GM23338 (cell line): Measurements from ENCODE around the gene BLOC1S3. TPM values are rescaled to one million over a fixed set of nuclear protein-coding genes. Genes with fewer than 3 reads are reported as not detected.

ENCODE experiments used
- ATAC-seq: fragments of 200-7000 bp; cut with Tn5 transposase; 3 replicates; pipeline ENCODE4 v1.9.1; 2020
- DNase-seq: peaks from one replicate; pipeline ENCODE4 v3.0.0-alpha.2; 2015; ENCODE audit warnings: low spot score
- H2AFZ ChIP-seq: fragments of 200-600 bp; sonication (generic); 2 replicates; pipeline ENCODE4 v1.8.0; 2016; ENCODE audit warnings: antibody characterized with exemption, mild to moderate bottlenecking, moderate library complexity
- H3F3A ChIP-seq: fragments of 200-600 bp; sonication (generic); replicated peaks from 2 replicates; pipeline ENCODE4 v1.8.0; 2017; ENCODE audit warnings: antibody characterized with exemption, mixed run types, low read depth
- H3K27ac ChIP-seq: fragments of 200-600 bp; sonication (generic); 2 replicates; pipeline ENCODE4 v1.6.1; 2016; ENCODE audit warnings: low read depth
- H3K27me3 ChIP-seq: fragments of 200-600 bp; sonication (generic); 2 replicates; pipeline ENCODE4 v1.8.0; 2016; ENCODE audit warnings: mild to moderate bottlenecking, mixed run types, moderate library complexity; ENCODE audit not compliant: insufficient read depth
- H3K36me3 ChIP-seq: fragments of 200-600 bp; sonication (generic); 2 replicates; pipeline ENCODE4 v1.8.0; 2016; ENCODE audit warnings: mild to moderate bottlenecking; ENCODE audit not compliant: insufficient read depth
- H3K4me1 ChIP-seq: fragments of 200-600 bp; sonication (generic); 2 replicates; pipeline ENCODE4 v1.8.0; 2016; ENCODE audit warnings: mild to moderate bottlenecking, moderate library complexity; ENCODE audit not compliant: insufficient read depth
- H3K4me2 ChIP-seq: fragments of 200-600 bp; sonication (generic); 2 replicates; pipeline ENCODE4 v1.7.1; 2017; ENCODE audit warnings: mixed run types
- H3K4me3 ChIP-seq: fragments of 200-600 bp; sonication (generic); 2 replicates; pipeline ENCODE4 v1.6.1; 2016; ENCODE audit warnings: mixed run types
- H3K79me2 ChIP-seq: fragments of 200-600 bp; sonication (generic); replicated peaks from 2 replicates; pipeline ENCODE4 v1.8.0; 2017; ENCODE audit warnings: mild to moderate bottlenecking; ENCODE audit not compliant: insufficient read depth
- H3K9me2 ChIP-seq: fragments of 200-600 bp; sonication (generic); 2 replicates; pipeline ENCODE4 v1.8.0; 2017; ENCODE audit not compliant: insufficient read depth
- H4K20me1 ChIP-seq: fragments of 200-600 bp; sonication (generic); replicated peaks from 2 replicates; pipeline ENCODE4 v1.8.0; 2017; ENCODE audit warnings: mild to moderate bottlenecking; ENCODE audit not compliant: insufficient read depth
- H3K27ac Mint-ChIP-seq: 2 replicates; pipeline ENCODE4 v1.8.0; 2020; ENCODE audit warnings: inconsistent platforms, mild to moderate bottlenecking, moderate library complexity, mixed read lengths
- H3K27me3 Mint-ChIP-seq: 3 replicates; pipeline ENCODE4 v1.8.0; 2022; ENCODE audit warnings: low read depth, mild to moderate bottlenecking, moderate library complexity, mixed read lengths, inconsistent platforms; ENCODE audit not compliant: insufficient read depth, poor library complexity
- H3K36me3 Mint-ChIP-seq: 3 replicates; pipeline ENCODE4 v1.8.0; 2021; ENCODE audit warnings: low read depth, mild to moderate bottlenecking, inconsistent platforms, moderate library complexity, mixed read lengths
- H3K4me1 Mint-ChIP-seq: 3 replicates; pipeline ENCODE4 v1.8.0; 2020; ENCODE audit warnings: mild to moderate bottlenecking, inconsistent platforms, mixed read lengths
- H3K4me3 Mint-ChIP-seq: 3 replicates; pipeline ENCODE4 v1.8.0; 2021; ENCODE audit warnings: moderate library complexity, mild to moderate bottlenecking, inconsistent platforms, mixed read lengths
- H3K9me3 Mint-ChIP-seq: 3 replicates; pipeline ENCODE4 v1.8.0; 2020; ENCODE audit warnings: moderate library complexity, mild to moderate bottlenecking, inconsistent platforms, mixed read lengths
- CREB1 ChIP-seq: fragments of 250-450 bp; sonication (Bioruptor Pico); IDR thresholded peaks from 2 replicates; pipeline ENCODE4 v1.5.0; 2020; ENCODE audit warnings: low read depth, mild to moderate bottlenecking, moderate library complexity
- CTCF ChIP-seq, 2 experiments: fragments of 200-600 bp in 1 of 2; sonication (generic) in 1 of 2; conservative IDR thresholded peaks; 2 replicates each; pipeline versions ENCODE4 v1.5.1 to v1.6.1; 2016 to 2017; ENCODE audit warnings: antibody characterized with exemption in 2 of 2, low read depth in 2 of 2, mild to moderate bottlenecking in 2 of 2, moderate library complexity in 1 of 2
- EZH2 ChIP-seq: fragments of 200-600 bp; sonication (generic); IDR thresholded peaks from one replicate; pipeline ENCODE4 v1.8.0; 2017; ENCODE audit warnings: antibody characterized with exemption, mild to moderate bottlenecking, low read depth; ENCODE audit not compliant: unreplicated experiment
- EZH2phosphoT487 ChIP-seq: fragments of 200-600 bp; sonication (generic); IDR thresholded peaks from one replicate; pipeline ENCODE4 v1.8.1; 2018; ENCODE audit warnings: antibody characterized with exemption; ENCODE audit not compliant: unreplicated experiment
- JUNB ChIP-seq: IDR thresholded peaks from one replicate; pipeline ENCODE4 v1.6.1; 2016; ENCODE audit warnings: antibody characterized with exemption; ENCODE audit not compliant: unreplicated experiment
- NANOG ChIP-seq: IDR thresholded peaks from 2 replicates; pipeline ENCODE4 v1.6.1; 2016; ENCODE audit warnings: antibody characterized with exemption, borderline replicate concordance
- POLR2AphosphoS5 ChIP-seq: IDR thresholded peaks from 2 replicates; pipeline ENCODE4 v1.6.1; 2016; ENCODE audit warnings: antibody characterized with exemption, low read depth
- STAT1 ChIP-seq: IDR thresholded peaks from one replicate; pipeline ENCODE4 v1.6.1; 2016; ENCODE audit warnings: antibody characterized with exemption; ENCODE audit not compliant: unreplicated experiment
- ZNF114 ChIP-seq: fragments of 250-450 bp; sonication (Bioruptor Pico); IDR thresholded peaks from 2 replicates; pipeline ENCODE4 v1.5.0; 2020; ENCODE audit warnings: mild to moderate bottlenecking, moderate library complexity
- ZNF331 ChIP-seq: fragments of 250-450 bp; sonication (Bioruptor Pico); IDR thresholded peaks from 2 replicates; pipeline ENCODE4 v1.5.0; 2020; ENCODE audit warnings: low read depth, mild to moderate bottlenecking, moderate library complexity
- ZNF462 ChIP-seq: fragments of 250-450 bp; sonication (Bioruptor Pico); IDR thresholded peaks from 2 replicates; pipeline ENCODE4 v1.5.0; 2020; ENCODE audit warnings: mild to moderate bottlenecking, moderate library complexity
- polyA plus RNA-seq: library from polyadenylated mRNA; unstranded; fragments of >200 nt; fragmentation: Nextera tagmentation; extraction: Ambion mirVana; gene quantifications from 2 replicates; pipeline ENCODE4 v1.2.1, GENCODE V29; 2016
- total RNA-seq: library from RNA; depleted of rRNA; stranded (reverse); fragments of >200 nt; shearing (Covaris generic); gene quantifications from 2 replicates; pipeline ENCODE4 v1.2.3, GENCODE V29; 2014
- TF ChIP-seq, protein P1 (sequence below): IDR thresholded peaks from 2 replicates; pipeline ENCODE4 v1.6.1; 2016; ENCODE audit warnings: antibody characterized with exemption
- TF ChIP-seq, protein P2 (sequence below): IDR thresholded peaks from one replicate; pipeline ENCODE4 v1.6.1; 2018; ENCODE audit warnings: antibody characterized with exemption; ENCODE audit not compliant: unreplicated experiment

Gene BLOC1S3
- total and polyA plus RNA-seq, 2 experiments from 2014 or later, result 2.5 to 15.9 TPM

- H3K4me3 ChIP-seq, result peak overlapping the region; percentile 64
- peaks cover 3% of the 10 kb centered on the region; the same call in 1 of the 3 replicates for H3K36me3 Mint-ChIP-seq
- TF ChIP-seq EZH2 (no peak), POLR2AphosphoS5 (no peak), ZNF114 (CRISPR knock-in tag) (no peak), ZNF462 (CRISPR knock-in tag) (no peak), STAT1 (no peak), ZNF331 (CRISPR knock-in tag) (no peak), EZH2phosphoT487 (no peak), CREB1 (CRISPR knock-in tag) (no peak), JUNB (no peak), NANOG (no peak), CTCF (conservative IDR thresholded peaks at IDR 0.05; ENCODE audit: low read depth in 2 of 2) (no peak)
- TF ChIP-seq, protein P1, sequence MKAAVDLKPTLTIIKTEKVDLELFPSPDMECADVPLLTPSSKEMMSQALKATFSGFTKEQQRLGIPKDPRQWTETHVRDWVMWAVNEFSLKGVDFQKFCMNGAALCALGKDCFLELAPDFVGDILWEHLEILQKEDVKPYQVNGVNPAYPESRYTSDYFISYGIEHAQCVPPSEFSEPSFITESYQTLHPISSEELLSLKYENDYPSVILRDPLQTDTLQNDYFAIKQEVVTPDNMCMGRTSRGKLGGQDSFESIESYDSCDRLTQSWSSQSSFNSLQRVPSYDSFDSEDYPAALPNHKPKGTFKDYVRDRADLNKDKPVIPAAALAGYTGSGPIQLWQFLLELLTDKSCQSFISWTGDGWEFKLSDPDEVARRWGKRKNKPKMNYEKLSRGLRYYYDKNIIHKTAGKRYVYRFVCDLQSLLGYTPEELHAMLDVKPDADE, result no peak
- TF ChIP-seq, protein P2, sequence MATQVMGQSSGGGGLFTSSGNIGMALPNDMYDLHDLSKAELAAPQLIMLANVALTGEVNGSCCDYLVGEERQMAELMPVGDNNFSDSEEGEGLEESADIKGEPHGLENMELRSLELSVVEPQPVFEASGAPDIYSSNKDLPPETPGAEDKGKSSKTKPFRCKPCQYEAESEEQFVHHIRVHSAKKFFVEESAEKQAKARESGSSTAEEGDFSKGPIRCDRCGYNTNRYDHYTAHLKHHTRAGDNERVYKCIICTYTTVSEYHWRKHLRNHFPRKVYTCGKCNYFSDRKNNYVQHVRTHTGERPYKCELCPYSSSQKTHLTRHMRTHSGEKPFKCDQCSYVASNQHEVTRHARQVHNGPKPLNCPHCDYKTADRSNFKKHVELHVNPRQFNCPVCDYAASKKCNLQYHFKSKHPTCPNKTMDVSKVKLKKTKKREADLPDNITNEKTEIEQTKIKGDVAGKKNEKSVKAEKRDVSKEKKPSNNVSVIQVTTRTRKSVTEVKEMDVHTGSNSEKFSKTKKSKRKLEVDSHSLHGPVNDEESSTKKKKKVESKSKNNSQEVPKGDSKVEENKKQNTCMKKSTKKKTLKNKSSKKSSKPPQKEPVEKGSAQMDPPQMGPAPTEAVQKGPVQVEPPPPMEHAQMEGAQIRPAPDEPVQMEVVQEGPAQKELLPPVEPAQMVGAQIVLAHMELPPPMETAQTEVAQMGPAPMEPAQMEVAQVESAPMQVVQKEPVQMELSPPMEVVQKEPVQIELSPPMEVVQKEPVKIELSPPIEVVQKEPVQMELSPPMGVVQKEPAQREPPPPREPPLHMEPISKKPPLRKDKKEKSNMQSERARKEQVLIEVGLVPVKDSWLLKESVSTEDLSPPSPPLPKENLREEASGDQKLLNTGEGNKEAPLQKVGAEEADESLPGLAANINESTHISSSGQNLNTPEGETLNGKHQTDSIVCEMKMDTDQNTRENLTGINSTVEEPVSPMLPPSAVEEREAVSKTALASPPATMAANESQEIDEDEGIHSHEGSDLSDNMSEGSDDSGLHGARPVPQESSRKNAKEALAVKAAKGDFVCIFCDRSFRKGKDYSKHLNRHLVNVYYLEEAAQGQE, result no peak
- peaks cover 15% of the 10 kb centered on the region for H3K79me2 ChIP-seq
- H4K20me1 ChIP-seq, result no peaks in the 10 kb centered on the region
- DNase-seq (no peak), ATAC-seq (no peak)
- no peak overlapping the region for H3K27ac Mint-ChIP-seq
- H3K4me3 Mint-ChIP-seq, result peak overlapping the region; percentile 73
- peaks cover 2% of the 10 kb centered on the region; the same call in 1 of the 3 replicates for H3K4me1 Mint-ChIP-seq
- H3K36me3 ChIP-seq, result no peaks in the 10 kb centered on the region
- peaks cover 3% of the 10 kb centered on the region; the same call in 1 of the 2 replicates for H3K4me1 ChIP-seq
- no peaks in the 10 kb centered on the region for H3K9me2 ChIP-seq
- H2AFZ ChIP-seq, result no peak overlapping the region
- H3K27me3 ChIP-seq, result peaks cover 6% of the 10 kb centered on the region; the same call in 1 of the 2 replicates
- no peaks in the 10 kb centered on the region for H3K9me3 Mint-ChIP-seq
- peaks cover 22% of the 10 kb centered on the region for H3K27me3 Mint-ChIP-seq
- H3K4me2 ChIP-seq, result peak overlapping the region; percentile 93
- H3F3A ChIP-seq, result 0 out of 2 replicates have a peak, but pooled peaks cover 4% of the 10 kb centered on the region
- H3K27ac ChIP-seq, result no peak overlapping the region
Measured at GRCh38 chr19:45179892-45180370, 1.3 kb downstream of the BLOC1S3 start.
